ENCODE measurements around the gene SETD7.
"Not testable (repeated sequence)": the region's sequence is repeated elsewhere in the genome, so short reads cannot be mapped to it uniquely, and the experiment has no call there.

The SETD7 gene

DNA sequence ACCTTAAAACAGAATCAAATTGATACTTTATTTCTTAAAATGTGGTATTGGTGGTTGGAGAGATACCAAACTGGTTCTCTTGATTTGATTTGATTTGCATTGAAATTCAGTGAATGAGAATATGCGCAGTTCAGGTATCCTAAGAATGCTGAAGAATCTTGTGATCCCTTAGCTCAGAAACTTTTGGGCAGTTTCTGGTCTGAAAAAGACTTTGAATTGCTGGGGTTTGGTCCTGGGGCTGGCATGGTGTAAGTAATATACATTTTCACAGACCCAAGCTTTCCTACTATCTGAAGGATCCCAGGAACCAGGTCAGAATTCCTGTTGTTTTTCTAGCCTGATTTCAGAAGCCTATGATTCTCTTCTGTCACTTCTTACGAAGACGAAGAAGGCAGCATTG lies 95.5 kb downstream of the SETD7 start:
- no peak for DNase-seq

DNA sequence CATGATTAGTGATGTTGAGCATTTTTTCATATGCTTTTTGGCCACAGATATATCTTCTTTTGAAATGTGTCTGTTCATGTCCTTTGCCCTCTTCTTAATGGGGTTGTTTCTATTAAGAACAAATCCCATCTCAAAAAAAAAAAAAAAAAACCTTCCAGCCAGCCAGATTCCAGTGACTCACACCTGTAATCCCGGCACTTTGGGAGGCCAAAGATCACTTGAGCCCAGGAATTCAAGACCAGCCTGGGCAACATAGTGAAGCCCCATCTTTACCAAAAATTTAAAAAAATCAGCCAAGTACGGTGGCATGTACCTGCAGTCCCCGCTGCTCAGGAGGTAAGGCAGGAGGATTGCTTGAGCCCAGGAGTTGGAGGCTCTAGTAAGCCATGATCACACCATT lies 97.0 kb downstream of the SETD7 start:
- no peak for DNase-seq

DNA sequence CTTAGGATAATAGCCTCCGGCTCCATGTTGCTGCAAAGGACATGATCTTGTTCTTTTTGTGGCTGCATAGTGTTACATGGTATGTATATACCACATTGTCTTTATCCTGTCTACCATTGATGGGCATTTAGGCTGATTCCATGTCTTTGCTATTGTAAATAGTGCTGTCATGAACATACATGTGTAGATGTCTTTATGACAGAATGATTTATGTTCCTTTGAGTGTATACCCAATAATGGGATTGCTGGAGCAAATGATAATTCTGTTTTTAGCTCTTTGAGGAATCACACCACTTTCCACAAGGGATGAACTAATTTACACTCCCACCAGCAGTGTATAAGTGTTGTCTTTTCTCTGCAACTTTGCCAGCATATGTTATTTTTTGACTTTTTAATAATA lies 97.5 kb downstream of the SETD7 start:
- DNase-seq = no peak

DNA sequence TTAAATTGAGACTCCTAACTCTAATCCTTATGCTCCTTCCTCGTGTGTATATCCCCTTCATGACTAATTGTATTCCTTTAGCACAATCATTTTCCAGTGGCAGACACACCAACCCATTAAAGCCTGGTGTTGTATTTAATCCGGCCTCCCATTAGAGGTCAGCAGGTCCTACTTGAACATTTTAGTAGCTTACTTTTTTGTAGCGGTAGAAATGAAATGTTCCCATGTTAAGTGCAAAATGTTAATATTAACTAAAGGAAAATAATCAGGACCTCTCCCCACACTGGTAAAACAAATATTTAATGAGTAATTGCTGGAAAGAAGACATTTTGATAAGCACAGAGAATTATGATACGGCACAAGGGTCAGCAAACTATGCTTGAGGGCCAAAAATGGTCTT lies 98.7 kb downstream of the SETD7 start:
- no peak for DNase-seq

DNA sequence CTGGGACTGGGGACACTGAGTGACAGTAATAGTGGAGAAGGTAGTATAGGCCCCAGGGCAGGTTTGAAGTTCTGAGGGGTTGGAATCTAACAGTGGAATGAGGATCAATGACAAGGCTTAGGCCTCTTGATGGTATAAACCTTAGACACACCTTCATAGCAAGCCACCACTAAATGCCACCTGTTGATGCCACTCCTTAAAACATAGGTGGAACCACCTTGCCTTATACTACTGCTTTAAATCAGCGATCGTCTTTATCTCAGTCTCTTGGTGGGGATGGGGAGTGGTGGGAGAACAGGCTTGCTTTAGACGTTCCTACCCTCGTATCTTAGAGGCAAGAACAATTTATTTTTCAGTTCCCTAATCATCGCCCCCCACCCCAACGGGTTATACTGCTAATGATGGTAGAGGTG lies 100.9 kb downstream of the SETD7 start:
- no peak for DNase-seq

DNA sequence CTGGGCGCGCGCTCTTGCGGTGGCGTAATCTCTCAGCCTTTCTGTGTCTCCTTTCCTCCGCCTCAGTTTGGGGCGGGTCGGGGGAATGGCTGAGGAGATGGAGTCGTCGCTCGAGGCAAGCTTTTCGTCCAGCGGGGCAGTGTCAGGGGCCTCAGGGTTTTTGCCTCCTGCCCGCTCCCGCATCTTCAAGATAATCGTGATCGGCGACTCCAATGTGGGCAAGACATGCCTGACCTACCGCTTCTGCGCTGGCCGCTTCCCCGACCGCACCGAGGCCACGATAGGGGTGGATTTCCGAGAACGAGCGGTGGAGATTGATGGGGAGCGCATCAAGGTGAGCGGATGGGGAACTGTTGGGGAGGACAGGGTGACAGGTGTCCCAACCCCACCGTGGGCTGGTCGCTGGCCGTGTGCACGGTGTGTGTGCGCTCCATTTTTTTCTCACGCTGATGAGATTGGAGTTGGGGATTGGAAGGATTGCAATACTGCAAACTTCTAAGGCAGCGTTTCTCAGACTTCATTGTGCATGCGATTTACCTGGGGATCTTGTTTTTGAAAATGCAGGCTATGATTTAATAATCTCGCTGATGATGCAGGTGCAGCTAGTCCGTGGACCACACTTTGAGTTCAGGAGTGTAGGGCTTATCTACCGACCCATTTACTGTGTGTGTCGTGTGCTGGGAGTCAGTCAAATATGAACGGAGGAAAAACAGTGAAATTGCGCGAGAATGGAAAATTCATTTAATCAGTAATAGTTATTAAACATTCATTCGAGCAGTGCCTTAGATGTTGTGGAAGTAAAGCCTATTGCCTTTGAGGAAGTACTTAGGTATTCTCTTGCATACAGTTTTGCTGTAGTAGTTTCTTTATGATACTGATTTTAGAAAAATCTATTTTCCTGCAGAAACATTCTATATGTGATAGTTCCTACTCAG lies 101.6 kb downstream of the SETD7 start, which contains the start of gene RAB33B:
Gene RAB33B, plus strand, starts transcription at position 11 of the 935 bp plus-strand sequence. Its CDS starts 75 bp downstream, at position 86.
- DNase-seq = peak in 1 of 4 experiments; percentile 30

DNA sequence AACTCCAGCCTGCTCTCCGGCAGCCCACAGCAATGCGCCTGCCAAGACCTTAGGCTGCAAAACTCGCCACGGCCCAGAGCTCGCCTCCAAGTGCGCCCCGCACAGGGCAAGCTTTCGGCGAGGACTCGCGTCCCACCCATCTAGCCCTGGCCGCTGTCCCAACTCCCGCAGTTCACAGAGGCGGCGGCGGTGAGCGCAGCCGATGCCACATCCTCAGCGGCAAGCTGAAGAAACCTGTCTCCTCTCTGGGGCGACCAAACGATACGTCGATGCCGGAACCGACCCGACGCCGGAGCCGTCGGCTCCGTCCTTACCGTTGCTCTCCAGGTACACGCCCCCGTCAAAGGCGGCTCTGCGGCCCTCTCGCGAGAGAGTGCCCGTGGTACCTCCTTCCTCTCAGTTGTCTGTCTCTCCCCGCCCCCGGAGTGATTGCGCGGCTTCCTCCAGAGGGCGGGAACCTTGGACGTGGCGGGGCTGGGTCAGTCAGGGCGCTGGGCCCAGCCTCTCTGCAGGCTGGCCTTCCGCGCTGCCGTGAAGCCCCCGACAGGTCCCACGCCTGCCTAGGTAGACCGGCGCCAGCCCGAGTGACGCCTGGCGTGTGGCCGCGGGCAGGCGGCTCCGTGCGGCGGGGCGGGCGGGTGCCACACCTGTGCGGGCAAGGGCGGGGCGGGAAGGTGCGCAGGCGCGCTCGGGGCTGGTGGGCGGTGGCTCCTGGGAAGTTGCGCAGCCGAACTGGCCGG lies 102.5 kb downstream of the SETD7 start:
- peak; percentile 89 to 96 (median 93) for DNase-seq

DNA sequence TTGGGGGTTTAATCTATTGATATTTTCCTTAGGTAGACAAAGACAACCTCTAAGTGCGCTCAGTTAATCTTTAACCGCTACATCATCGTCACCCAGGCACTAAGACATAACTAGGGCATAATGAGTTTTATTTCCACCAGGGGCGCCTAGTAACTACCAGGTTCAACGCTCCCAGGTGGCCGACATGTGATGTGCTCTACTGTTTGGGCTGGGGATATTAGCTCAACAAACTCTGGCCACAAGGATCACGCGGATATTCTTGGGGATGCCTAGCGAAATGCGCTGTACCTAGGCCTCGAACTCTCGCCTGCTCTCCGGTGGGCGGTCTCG lies 103.0 kb downstream of the SETD7 start:
- peak in 1 of 4 experiments; percentile 65 for DNase-seq

DNA sequence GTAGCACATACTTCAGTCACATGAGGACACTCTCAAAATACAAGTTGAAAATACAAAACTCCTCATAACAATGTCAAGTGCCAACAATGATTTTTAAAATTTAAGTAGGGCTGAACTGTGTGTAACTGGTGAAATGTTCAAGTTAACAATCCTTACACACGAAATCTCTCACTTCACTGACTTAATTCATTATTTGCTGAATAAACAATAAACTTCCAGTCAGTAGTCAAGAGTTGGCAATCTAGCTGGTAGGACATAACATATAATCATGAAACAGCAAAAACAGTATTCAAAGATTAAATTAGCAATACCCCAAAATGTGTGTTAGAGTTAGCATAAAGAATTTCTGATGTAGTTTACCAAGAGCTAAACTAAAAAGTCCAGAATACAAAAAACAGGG lies 104.0 kb downstream of the SETD7 start:
- no peak for DNase-seq

DNA sequence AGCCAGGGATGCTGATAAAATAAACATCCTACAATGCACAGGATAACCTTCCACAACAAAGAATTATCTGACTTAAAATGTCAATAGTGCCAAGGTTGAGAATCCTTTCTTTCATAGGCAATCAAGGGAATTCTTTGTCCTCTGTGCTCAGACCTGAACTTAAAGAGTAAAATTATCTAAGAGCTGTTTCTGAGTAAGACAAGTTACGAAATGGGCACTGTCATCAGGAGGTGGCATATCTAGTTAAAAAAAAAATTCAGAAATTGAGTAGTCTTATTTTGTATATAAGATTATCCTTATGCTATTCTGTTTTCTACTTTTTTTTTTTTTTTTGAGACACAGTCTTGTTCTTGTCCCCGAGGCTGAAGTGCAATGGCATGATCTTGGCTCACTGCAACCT lies 105.4 kb downstream of the SETD7 start:
- no peak for DNase-seq

DNA sequence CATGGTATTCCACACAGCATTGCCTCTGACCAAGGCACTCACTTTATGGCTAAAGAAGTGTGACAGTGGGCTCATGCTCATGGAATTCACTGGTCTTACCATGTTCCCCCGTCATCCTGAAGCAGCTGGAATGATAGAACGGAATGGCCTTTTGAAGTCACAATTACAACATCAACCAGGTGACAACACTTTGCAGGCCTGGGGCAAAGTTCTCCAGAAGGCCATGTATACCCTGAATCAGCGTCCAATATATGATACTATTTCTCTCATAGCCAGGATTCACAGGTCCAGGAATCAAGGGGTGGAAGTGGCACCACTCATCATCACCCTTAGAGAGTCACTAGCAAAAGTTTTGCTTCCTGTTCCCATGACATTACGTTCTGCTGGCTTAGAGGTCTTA lies 108.9 kb downstream of the SETD7 start:
- DNase-seq = not testable (repeated sequence)
